Measurements from ENCODE around the gene CDHR2.

The CDHR2 gene

DNA sequence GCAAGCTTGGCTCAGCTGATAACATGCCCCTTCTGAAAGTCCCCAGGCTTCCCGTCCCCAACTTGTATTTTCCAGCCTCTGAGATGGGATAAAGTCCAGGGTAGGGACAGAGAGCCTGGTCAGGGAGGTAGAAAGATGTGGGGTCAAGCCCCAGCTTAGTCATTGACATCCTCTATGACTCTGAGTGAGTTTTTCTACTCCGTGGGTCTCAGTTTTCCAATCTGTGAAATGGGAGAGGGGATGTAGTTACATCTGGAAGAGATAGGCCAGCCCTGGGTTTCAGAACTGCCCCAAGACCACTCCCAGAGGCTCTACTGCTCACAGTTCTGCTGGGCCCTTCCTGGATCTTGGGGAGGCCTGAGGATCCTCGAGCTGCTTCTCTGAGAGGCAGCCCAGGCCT is 57.7 kb downstream of the CDHR2 start:
- no peak overlapping the region for H3K27ac ChIP-seq (replicated peaks)
- TF ChIP-seq REST (IDR thresholded peaks at IDR 0.05; ENCODE audit: insufficient replicate concordance, low read depth) (no peak), SPI1 (IDR thresholded peaks at IDR 0.05; ENCODE audit: borderline replicate concordance, low read depth) (no peak), GABPA (IDR thresholded peaks at IDR 0.05; ENCODE audit: low read depth) (no peak), POLR2AphosphoS5 (IDR thresholded peaks at IDR 0.05; ENCODE audit: low read depth) (no peak)
- TF ChIP-seq, protein P1, sequence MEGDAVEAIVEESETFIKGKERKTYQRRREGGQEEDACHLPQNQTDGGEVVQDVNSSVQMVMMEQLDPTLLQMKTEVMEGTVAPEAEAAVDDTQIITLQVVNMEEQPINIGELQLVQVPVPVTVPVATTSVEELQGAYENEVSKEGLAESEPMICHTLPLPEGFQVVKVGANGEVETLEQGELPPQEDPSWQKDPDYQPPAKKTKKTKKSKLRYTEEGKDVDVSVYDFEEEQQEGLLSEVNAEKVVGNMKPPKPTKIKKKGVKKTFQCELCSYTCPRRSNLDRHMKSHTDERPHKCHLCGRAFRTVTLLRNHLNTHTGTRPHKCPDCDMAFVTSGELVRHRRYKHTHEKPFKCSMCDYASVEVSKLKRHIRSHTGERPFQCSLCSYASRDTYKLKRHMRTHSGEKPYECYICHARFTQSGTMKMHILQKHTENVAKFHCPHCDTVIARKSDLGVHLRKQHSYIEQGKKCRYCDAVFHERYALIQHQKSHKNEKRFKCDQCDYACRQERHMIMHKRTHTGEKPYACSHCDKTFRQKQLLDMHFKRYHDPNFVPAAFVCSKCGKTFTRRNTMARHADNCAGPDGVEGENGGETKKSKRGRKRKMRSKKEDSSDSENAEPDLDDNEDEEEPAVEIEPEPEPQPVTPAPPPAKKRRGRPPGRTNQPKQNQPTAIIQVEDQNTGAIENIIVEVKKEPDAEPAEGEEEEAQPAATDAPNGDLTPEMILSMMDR (IDR thresholded peaks at IDR 0.05; ENCODE audit: insufficient read depth, low read length): no peak
- peaks cover 24% of the 10 kb centered on the region for H3K27me3 ChIP-seq (ENCODE audit: insufficient read depth, poor library complexity, severe bottlenecking)
- DNase-seq (ENCODE audit: low read depth in 1 of 2, low spot score in 1 of 2): no peak
- H3K4me3 ChIP-seq (replicated peaks; ENCODE audit: insufficient read depth, low read length): no peak overlapping the region

GRCh38 chr5:176608142-176608705 is 59.1 kb downstream of the CDHR2 start:
- H3K27ac ChIP-seq (replicated peaks): no peak overlapping the region
- no peak overlapping the region for H3K4me3 ChIP-seq (replicated peaks; ENCODE audit: insufficient read depth, low read length)
- peaks cover 24% of the 10 kb centered on the region for H3K27me3 ChIP-seq (ENCODE audit: insufficient read depth, poor library complexity, severe bottlenecking)
- DNase-seq (ENCODE audit: low read depth in 1 of 2, low spot score in 1 of 2): no peak
- TF ChIP-seq POLR2AphosphoS5 (IDR thresholded peaks at IDR 0.05; ENCODE audit: low read depth): no peak
- TF ChIP-seq GABPA (IDR thresholded peaks at IDR 0.05; ENCODE audit: low read depth): no peak
- TF ChIP-seq, protein P1 (IDR thresholded peaks at IDR 0.05; ENCODE audit: insufficient read depth, low read length): no peak
- TF ChIP-seq SPI1 (IDR thresholded peaks at IDR 0.05; ENCODE audit: borderline replicate concordance, low read depth): no peak
- no peak for TF ChIP-seq REST (IDR thresholded peaks at IDR 0.05; ENCODE audit: insufficient replicate concordance, low read depth)

- no peak for DNase-seq (ENCODE audit: low read depth in 1 of 2, low spot score in 1 of 2)
- H3K27me3 ChIP-seq (ENCODE audit: insufficient read depth, poor library complexity, severe bottlenecking): peaks cover 23% of the 10 kb centered on the region
- no peak overlapping the region for H3K27ac ChIP-seq (replicated peaks)
- TF ChIP-seq, protein P1 (IDR thresholded peaks at IDR 0.05; ENCODE audit: insufficient read depth, low read length): no peak
- no peak for TF ChIP-seq SPI1 (IDR thresholded peaks at IDR 0.05; ENCODE audit: borderline replicate concordance, low read depth)
- TF ChIP-seq GABPA (IDR thresholded peaks at IDR 0.05; ENCODE audit: low read depth): no peak
- TF ChIP-seq REST (IDR thresholded peaks at IDR 0.05; ENCODE audit: insufficient replicate concordance, low read depth): no peak
- no peak for TF ChIP-seq POLR2AphosphoS5 (IDR thresholded peaks at IDR 0.05; ENCODE audit: low read depth)
- peak overlapping the region; percentile 67 for H3K4me3 ChIP-seq (replicated peaks; ENCODE audit: insufficient read depth, low read length)
These were observed 60.0 kb downstream of the CDHR2 start for GRCh38 chr5:176608937-176609723.
